Sigmoid colon (tissue), 7 donors: Measurements from ENCODE around the gene EXOC6B. TPM values are rescaled to one million over a fixed set of nuclear protein-coding genes. Genes with fewer than 3 reads are reported as not detected.

Experiments
- DNase-seq: peaks from one replicate; pipeline ENCODE4 v3.0.0-alpha.2; 2019
- H3K27ac ChIP-seq, 4 donors: fragments of 200-600 bp; sonication (generic); one replicate each; pipeline ENCODE4 v1.5.1; 2016 to 2019; ENCODE audit warnings: mild to moderate bottlenecking in 1 of 4
- H3K27me3 ChIP-seq, 3 donors: fragments of 200-600 bp; sonication (generic); one replicate each; pipeline ENCODE4 v1.5.1; 2019; ENCODE audit warnings: mild to moderate bottlenecking in 1 of 3
- H3K36me3 ChIP-seq, 4 donors: fragments of 200-600 bp; sonication (generic); one replicate each; pipeline ENCODE4 v1.5.1; 2016 to 2019
- H3K4me1 ChIP-seq, 4 donors: fragments of 200-600 bp; sonication (generic); one replicate each; pipeline ENCODE4 v1.5.1; 2017 to 2019
- H3K4me3 ChIP-seq, 4 donors: fragments of 200-600 bp; sonication (generic); one replicate each; pipeline ENCODE4 v1.5.1; 2017 to 2019; ENCODE audit warnings: mild to moderate bottlenecking in 2 of 4, moderate library complexity in 1 of 4
- H3K9me3 ChIP-seq, 4 donors: fragments of 200-600 bp in 3 of 4; sonication (generic) in 3 of 4; one replicate each; pipeline versions ENCODE4 v1.5.1 to v1.6.1; 2013 to 2019
- CTCF ChIP-seq, 4 experiments: fragments of 450-650 bp in 3 of 4; fragments of 200-600 bp in 1 of 4; IDR thresholded peaks; one replicate each; pipeline ENCODE4 v1.5.1; 2016 to 2019; ENCODE audit warnings: antibody characterized with exemption in 4 of 4, mild to moderate bottlenecking in 3 of 4, moderate library complexity in 2 of 4
- EP300 ChIP-seq, 4 donors: sonication (generic); formaldehyde crosslinking; IDR thresholded peaks; one replicate each; pipeline ENCODE4 v1.6.1; 2017; ENCODE audit warnings: antibody characterized with exemption in 4 of 4
- POLR2A ChIP-seq, 2 donors: fragments of 450-650 bp; IDR thresholded peaks; one replicate each; pipeline ENCODE4 v1.6.1; 2016; ENCODE audit warnings: antibody characterized with exemption in 2 of 2, mild to moderate bottlenecking in 2 of 2, moderate library complexity in 2 of 2
- POLR2AphosphoS5 ChIP-seq, 4 donors: sonication (generic); formaldehyde crosslinking; IDR thresholded peaks; one replicate each; pipeline ENCODE4 v1.6.1; 2017; ENCODE audit warnings: antibody characterized with exemption in 4 of 4
- WGBS, 2 donors: extraction: QIAGEN DNeasy Blood & Tissue Kit; methylation state at CpG; one replicate each; pipeline ENCODE4 v1.1.7; 2013; 5-methylcytosine and 5-hydroxymethylcytosine counted together
- intact Hi-C: fragments of 100-400 bp; cut with DNase I; formaldehyde crosslinking; loops from one replicate; pipeline ENCODE4 v1.15.1; 2023
- polyA plus RNA-seq, 3 donors: library from polyadenylated mRNA; stranded (reverse); fragments of 200-250 nt; gene quantifications; one replicate each; pipeline ENCODE4 v1.2.3, GENCODE V29; 2013
- total RNA-seq, 4 donors: library from RNA; depleted of rRNA; stranded (reverse); fragments of >200 nt; gene quantifications; one replicate each; pipeline ENCODE4 v1.1.0, GENCODE V29; 2016
- donor health status: healthy with polysubstance abuse.
- donor health status: Bipolar disorder and iron deficiency.
- donor health status: healthy.

EXOC6B gene
- total and polyA plus RNA-seq, 7 donors = 5.0 to 46.1 (median 25.3) TPM

- no peak for DNase-seq
- Histone ChIP-seq H3K36me3 (no peaks in the 10 kb centered on the region), H3K4me1 (peaks cover 0 to 11% (median 6%) of the 10 kb centered on the region in 4 donors), H3K4me3 (no peak overlapping the region), H3K27ac (no peak overlapping the region), H3K9me3 (no peaks in the 10 kb centered on the region), H3K27me3 (no peaks in the 10 kb centered on the region)
- intact Hi-C loops = no loop called here
- WGBS, 2 donors = 19 to 57% methylated on average over 1 of the region's 1 CpG
- TF ChIP-seq POLR2A (IDR thresholded peaks at IDR 0.05) (no peak), POLR2AphosphoS5 (IDR thresholded peaks at IDR 0.05) (no peak), EP300 (IDR thresholded peaks at IDR 0.05) (no peak), CTCF (IDR thresholded peaks at IDR 0.05) (no peak)
These were observed 549.0 kb downstream of the EXOC6B start for GRCh38 chr2:72276876-72277275.

- TF ChIP-seq EP300 (IDR thresholded peaks at IDR 0.05) (no peak), POLR2AphosphoS5 (IDR thresholded peaks at IDR 0.05) (no peak), CTCF (IDR thresholded peaks at IDR 0.05) (no peak), POLR2A (IDR thresholded peaks at IDR 0.05) (no peak)
- no peak overlapping the region for H3K4me3 ChIP-seq
- H3K27me3 ChIP-seq = no peaks in the 10 kb centered on the region
- H3K36me3 ChIP-seq = no peaks in the 10 kb centered on the region
- WGBS, 2 donors = 88 to 89% methylated on average over 1 of the region's 1 CpG
- H3K9me3 ChIP-seq = no peaks in the 10 kb centered on the region
- intact Hi-C loops = no loop called here
- no peak overlapping the region for H3K27ac ChIP-seq
- H3K4me1 ChIP-seq = peaks cover 0 to 15% (median 10%) of the 10 kb centered on the region in 4 donors
- no peak for DNase-seq
These were observed 549.5 kb downstream of the EXOC6B start for GRCh38 chr2:72276356-72276755.

- Histone ChIP-seq H3K36me3 (no peaks in the 10 kb centered on the region), H3K4me1 (peaks cover 0 to 15% (median 10%) of the 10 kb centered on the region in 4 donors), H3K27me3 (no peaks in the 10 kb centered on the region), H3K4me3 (no peak overlapping the region), H3K9me3 (no peaks in the 10 kb centered on the region), H3K27ac (no peak overlapping the region)
- DNase-seq = no peak
- WGBS, 2 donors = 20 to 61% methylated on average over 2 of the region's 2 CpGs
- intact Hi-C loops = no loop called here
- TF ChIP-seq EP300 (IDR thresholded peaks at IDR 0.05) (no peak), POLR2A (IDR thresholded peaks at IDR 0.05) (no peak), POLR2AphosphoS5 (IDR thresholded peaks at IDR 0.05) (no peak), CTCF (IDR thresholded peaks at IDR 0.05) (no peak)
These were observed 550.7 kb downstream of the EXOC6B start for GRCh38 chr2:72275084-72275483.

GRCh38 chr2:72274380-72274797, 551.4 kb downstream of the EXOC6B start:
- Histone ChIP-seq H3K4me3 (no peak overlapping the region), H3K36me3 (no peaks in the 10 kb centered on the region), H3K27me3 (no peaks in the 10 kb centered on the region), H3K9me3 (no peaks in the 10 kb centered on the region), H3K27ac (no peak overlapping the region), H3K4me1 (peaks cover 0 to 15% (median 10%) of the 10 kb centered on the region in 4 donors)
- intact Hi-C loops = no loop called here
- no peak for DNase-seq
- TF ChIP-seq POLR2AphosphoS5 (IDR thresholded peaks at IDR 0.05) (no peak), POLR2A (IDR thresholded peaks at IDR 0.05) (no peak), CTCF (IDR thresholded peaks at IDR 0.05) (no peak), EP300 (IDR thresholded peaks at IDR 0.05) (no peak)
- 10 to 53% methylated on average over 4 of the region's 4 CpGs for WGBS, 2 donors

- no peaks in the 10 kb centered on the region for H3K9me3 ChIP-seq
- H3K36me3 ChIP-seq = no peaks in the 10 kb centered on the region
- TF ChIP-seq EP300 (IDR thresholded peaks at IDR 0.05) = no peak
- no peak for TF ChIP-seq POLR2AphosphoS5 (IDR thresholded peaks at IDR 0.05)
- TF ChIP-seq CTCF (IDR thresholded peaks at IDR 0.05) = no peak
- TF ChIP-seq POLR2A (IDR thresholded peaks at IDR 0.05) = no peak
- WGBS, 2 donors = 8 to 55% methylated on average over 1 of the region's 1 CpG
- H3K4me3 ChIP-seq = no peak overlapping the region
- H3K27me3 ChIP-seq = no peaks in the 10 kb centered on the region
- DNase-seq = no peak
- H3K4me1 ChIP-seq = peaks cover 0 to 15% (median 10%) of the 10 kb centered on the region in 4 donors
- intact Hi-C loops = no loop called here
- no peak overlapping the region for H3K27ac ChIP-seq
These were observed 552.4 kb downstream of the EXOC6B start for GRCh38 chr2:72273384-72273783.
